GM20000 (cell line): ENCODE data around the gene TIMM9.

ENCODE experiments used
- DNase-seq: peaks from one replicate; pipeline ENCODE4 v3.0.0; 2012; ENCODE audit warnings: low spot score
- TF ChIP-seq, protein P1 (sequence below): IDR thresholded peaks from 2 replicates; pipeline ENCODE4 v1.5.1; 2012; ENCODE audit warnings: mild to moderate bottlenecking, control low read depth; ENCODE audit errors: extremely low read depth, missing control alignments

Gene TIMM9

DNA sequence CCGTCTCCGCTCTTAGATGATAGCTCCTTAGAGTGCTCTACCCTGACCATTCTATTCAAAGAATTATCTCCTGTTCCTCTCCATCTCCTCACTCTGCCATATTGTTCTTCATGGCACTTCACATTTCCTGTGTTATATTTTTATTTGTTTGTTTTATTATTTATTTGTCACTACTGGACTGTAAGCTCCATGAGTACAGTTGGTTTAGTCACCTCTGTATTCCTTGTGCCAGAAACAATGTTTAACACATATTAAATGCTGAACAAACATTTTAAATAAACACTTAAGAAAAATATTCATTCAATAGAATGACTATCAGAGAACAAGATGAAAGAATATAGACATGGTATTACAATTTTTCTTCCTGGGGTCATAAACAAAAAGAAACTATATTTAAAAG lies 35.8 kb upstream of the TIMM9 start:
- no peak for DNase-seq
- TF ChIP-seq, protein P1, sequence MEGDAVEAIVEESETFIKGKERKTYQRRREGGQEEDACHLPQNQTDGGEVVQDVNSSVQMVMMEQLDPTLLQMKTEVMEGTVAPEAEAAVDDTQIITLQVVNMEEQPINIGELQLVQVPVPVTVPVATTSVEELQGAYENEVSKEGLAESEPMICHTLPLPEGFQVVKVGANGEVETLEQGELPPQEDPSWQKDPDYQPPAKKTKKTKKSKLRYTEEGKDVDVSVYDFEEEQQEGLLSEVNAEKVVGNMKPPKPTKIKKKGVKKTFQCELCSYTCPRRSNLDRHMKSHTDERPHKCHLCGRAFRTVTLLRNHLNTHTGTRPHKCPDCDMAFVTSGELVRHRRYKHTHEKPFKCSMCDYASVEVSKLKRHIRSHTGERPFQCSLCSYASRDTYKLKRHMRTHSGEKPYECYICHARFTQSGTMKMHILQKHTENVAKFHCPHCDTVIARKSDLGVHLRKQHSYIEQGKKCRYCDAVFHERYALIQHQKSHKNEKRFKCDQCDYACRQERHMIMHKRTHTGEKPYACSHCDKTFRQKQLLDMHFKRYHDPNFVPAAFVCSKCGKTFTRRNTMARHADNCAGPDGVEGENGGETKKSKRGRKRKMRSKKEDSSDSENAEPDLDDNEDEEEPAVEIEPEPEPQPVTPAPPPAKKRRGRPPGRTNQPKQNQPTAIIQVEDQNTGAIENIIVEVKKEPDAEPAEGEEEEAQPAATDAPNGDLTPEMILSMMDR = no peak

DNA sequence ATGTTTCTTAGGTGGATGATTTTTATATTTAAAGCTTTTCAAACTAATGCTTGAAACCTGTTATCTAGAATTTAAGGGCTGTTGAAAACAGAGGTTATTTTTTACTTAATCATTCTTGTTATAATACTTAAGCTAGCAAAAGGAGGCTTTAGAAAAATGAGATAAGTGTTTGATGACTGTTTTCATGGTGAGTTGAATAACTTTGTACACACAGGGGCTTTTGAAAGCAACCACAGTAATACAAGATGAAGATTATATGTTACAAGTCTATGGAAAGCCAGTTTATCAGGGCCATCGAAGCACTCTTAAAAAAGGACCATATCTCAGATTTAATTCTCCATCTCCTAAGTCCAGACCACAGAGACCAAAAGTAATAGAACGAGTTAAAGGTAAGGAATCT lies 33.4 kb upstream of the TIMM9 start:
- TF ChIP-seq, protein P1 = no peak
- no peak for DNase-seq

GRCh38 chr14:58455593-58456265 lies 28.4 kb upstream of the TIMM9 start:
- TF ChIP-seq, protein P1 = no peak
- DNase-seq = no peak

DNA sequence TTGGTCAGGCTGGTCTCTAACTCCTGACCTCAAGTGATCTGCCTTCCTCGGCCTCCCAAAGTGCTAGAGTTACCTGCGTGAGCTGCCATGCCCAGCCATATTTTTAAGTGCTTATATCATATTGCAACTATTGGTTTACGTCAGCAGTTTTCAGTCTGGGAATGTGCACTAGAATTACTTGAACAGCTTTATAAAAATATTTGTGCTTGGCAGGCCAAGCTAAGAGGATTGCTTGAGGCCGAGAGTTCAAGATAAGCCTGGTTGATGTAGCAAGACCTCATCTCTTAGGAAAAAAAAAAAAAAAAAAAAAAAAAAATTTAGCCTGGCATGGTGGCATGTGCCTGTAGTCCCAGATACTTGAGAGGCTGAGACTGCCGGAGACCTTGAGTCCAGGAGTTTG lies 17.3 kb upstream of the TIMM9 start:
- DNase-seq = no peak
- TF ChIP-seq, protein P1 = no peak

DNA sequence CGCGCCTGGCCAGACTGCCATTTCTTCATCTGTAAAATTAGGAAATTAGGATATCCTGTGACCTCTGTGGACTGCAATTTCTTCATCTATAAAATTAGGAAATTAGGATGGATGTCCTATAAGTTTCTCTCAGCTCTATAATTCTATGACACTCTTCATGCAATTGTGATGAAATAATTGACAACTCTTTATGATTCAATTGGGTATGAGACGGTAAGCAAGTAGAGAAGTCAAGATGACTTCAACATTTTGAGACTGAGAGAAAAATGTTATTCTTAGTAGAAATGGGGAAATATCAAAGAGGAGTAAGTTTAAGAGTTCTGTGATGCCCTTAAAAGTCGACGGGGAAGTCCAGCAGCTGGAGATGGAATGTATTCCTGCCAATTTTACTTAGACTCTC lies 12.1 kb upstream of the TIMM9 start:
- DNase-seq = no peak
- TF ChIP-seq, protein P1 = no peak

DNA sequence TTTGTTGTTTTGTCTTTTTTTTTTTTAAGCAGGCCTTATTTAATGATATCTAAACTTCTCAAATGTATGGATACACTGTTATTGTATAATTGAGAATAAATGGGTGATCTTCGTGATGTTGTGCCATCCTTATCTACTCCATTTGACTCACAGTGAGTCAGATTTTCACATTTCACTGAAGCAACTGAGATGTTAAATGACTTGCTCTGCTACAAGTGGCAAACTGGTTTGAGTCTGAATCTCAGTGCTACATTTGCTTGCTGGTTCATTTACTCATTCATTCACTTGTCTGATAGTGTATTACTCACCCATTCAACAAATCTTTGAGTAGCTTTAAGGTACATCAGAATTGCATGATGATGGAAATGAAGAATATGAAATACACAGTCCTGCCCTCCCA lies 2.8 kb upstream of the TIMM9 start:
- TF ChIP-seq, protein P1 = no peak
- DNase-seq = no peak

DNA sequence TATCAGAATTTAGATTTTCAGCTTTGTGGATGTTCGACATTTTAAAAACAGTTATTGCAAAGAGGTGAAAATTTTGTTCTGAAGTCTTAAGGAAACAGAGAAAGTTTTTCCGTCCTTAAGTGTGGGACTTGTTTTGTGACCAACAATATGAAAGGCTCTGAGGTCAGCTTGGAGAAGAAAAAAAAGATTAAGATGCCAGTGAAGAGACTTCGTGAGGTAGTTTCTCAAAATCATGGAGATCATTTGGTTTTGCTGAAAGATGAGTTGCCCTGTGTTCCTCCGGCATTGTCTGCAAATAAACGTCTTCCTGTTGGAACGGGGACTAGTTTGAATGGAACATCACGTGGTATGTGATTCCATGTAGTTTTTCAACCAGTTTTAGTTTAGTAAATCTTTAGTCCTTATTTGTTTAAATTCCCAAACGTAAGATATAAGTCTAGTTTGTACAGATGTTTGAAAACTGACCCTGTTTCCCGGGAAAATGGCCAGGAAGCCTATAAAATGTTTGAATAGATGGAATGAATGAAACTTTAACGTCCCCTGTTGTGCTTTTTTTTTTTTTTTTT lies 870 bp upstream of the TIMM9 start:
- TF ChIP-seq, protein P1 = no peak
- peak; percentile 8 for DNase-seq
